ENCODE results near the gene LMTK3. TPM values are rescaled to one million over a fixed set of nuclear protein-coding genes. Genes with fewer than 3 reads are reported as not detected.

The LMTK3 gene
- polyA plus RNA-seq, 3 donors: 1.8 to 3.8 (median 3.6) TPM

- no peak for DNase-seq (ENCODE audit: extremely low read depth in 1 of 11, low read depth in 9 of 11, low spot score in 4 of 11)
Observed at GRCh38 chr19:48442116-48443035, 69.3 kb downstream of the LMTK3 start.

- DNase-seq (ENCODE audit: extremely low read depth in 1 of 11, low read depth in 9 of 11, low spot score in 4 of 11): no peak
Observed at GRCh38 chr19:48441360-48442050, 70.1 kb downstream of the LMTK3 start.

DNA sequence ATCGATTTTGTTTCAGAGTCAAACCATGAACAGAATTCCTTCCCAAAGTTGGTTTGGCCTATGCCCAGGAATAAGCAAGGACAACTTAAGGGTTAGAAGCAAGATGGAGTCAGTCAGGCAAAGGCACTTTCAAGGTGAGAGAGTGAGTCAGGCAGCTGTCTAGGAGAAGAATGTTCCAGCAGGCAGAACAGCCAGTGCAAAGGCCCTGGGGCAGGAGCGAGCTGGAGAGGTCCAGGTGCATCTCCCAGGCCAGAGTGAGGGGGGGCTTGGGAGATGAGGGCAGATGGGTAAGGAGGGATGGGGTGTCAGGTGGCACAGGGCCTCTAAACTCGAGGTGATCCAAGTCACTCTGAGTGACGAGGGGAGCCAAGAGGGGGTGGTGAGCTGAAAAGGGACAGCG, 75.0 kb downstream of the LMTK3 start:
- no peak for DNase-seq (ENCODE audit: extremely low read depth in 1 of 11, low read depth in 9 of 11, low spot score in 4 of 11)

Other genes with a start within 250 kb of the LMTK3 start
- 1 to 10 TPM; 5.9 to 8.1 (median 7.6) TPM for gene ZNF114, start 241.8 kb downstream of the LMTK3 start, polyA plus RNA-seq (ENCODE audit: insufficient read length in 3 of 3)
- 10 to 100 TPM; 51.0 to 83.1 (median 67.0) TPM for gene EMP3, start 186.3 kb downstream of the LMTK3 start, polyA plus RNA-seq (ENCODE audit: insufficient read length in 3 of 3)
- gene TMEM143, start 147.9 kb downstream of the LMTK3 start, polyA plus RNA-seq (ENCODE audit: insufficient read length in 3 of 3): 10 to 100 TPM in 2 of 3 donors, 1 to 10 TPM in 1; 9.8 to 14.7 (median 11.6) TPM
- under 1 TPM; 0.37 to 0.70 (median 0.41) TPM for gene SYNGR4, start 147.5 kb downstream of the LMTK3 start, polyA plus RNA-seq (ENCODE audit: insufficient read length in 3 of 3)
- 100 to 1,000 TPM; 230 to 246 (median 242) TPM for gene KDELR1, start 120.3 kb downstream of the LMTK3 start, polyA plus RNA-seq (ENCODE audit: insufficient read length in 3 of 3)
- gene GRIN2D, start 118.2 kb downstream of the LMTK3 start, polyA plus RNA-seq (ENCODE audit: insufficient read length in 3 of 3): under 1 TPM; 0.33 to 0.88 (median 0.71) TPM
- gene GRWD1, start 65.9 kb downstream of the LMTK3 start, polyA plus RNA-seq (ENCODE audit: insufficient read length in 3 of 3): 10 to 100 TPM; 21.7 to 34.6 (median 24.7) TPM
- 1 to 10 TPM in 1 of 3 donors, under 1 TPM in 2; 0.58 to 1.3 (median 0.72) TPM for gene KCNJ14, start 56.3 kb downstream of the LMTK3 start, polyA plus RNA-seq (ENCODE audit: insufficient read length in 3 of 3)
- gene CYTH2, start 42.5 kb downstream of the LMTK3 start, polyA plus RNA-seq (ENCODE audit: insufficient read length in 3 of 3): 10 to 100 TPM; 80.6 to 91.6 (median 86.4) TPM
- gene SULT2B1, start 40.3 kb upstream of the LMTK3 start, polyA plus RNA-seq (ENCODE audit: insufficient read length in 3 of 3): under 1 TPM; 0.28 to 0.62 (median 0.33) TPM
- gene SPACA4, start 94.9 kb upstream of the LMTK3 start, polyA plus RNA-seq (ENCODE audit: insufficient read length in 3 of 3): under 1 TPM in 1 of 3 donors, not detected in 2; 0.26 TPM
- gene FAM83E, start 103.2 kb upstream of the LMTK3 start, polyA plus RNA-seq (ENCODE audit: insufficient read length in 3 of 3): 1 to 10 TPM in 2 of 3 donors, under 1 TPM in 1; 0.88 to 1.2 (median 1.1) TPM
- 1,000 to 10,000 TPM; 1,072 to 1,401 (median 1,249) TPM for gene RPL18, start 107.3 kb upstream of the LMTK3 start, polyA plus RNA-seq (ENCODE audit: insufficient read length in 3 of 3)
- gene SPHK2, start 107.7 kb upstream of the LMTK3 start, polyA plus RNA-seq (ENCODE audit: insufficient read length in 3 of 3): 10 to 100 TPM; 15.8 to 31.8 (median 30.9) TPM
- gene DBP, start 125.5 kb upstream of the LMTK3 start, polyA plus RNA-seq (ENCODE audit: insufficient read length in 3 of 3): 10 to 100 TPM; 11.2 to 15.9 (median 14.3) TPM
- 10 to 100 TPM; 21.9 to 30.7 (median 29.2) TPM for gene CA11, start 134.4 kb upstream of the LMTK3 start, polyA plus RNA-seq (ENCODE audit: insufficient read length in 3 of 3)
- gene NTN5, start 161.2 kb upstream of the LMTK3 start, polyA plus RNA-seq (ENCODE audit: insufficient read length in 3 of 3): 1 to 10 TPM in 2 of 3 donors, under 1 TPM in 1; 0.68 to 2.4 (median 1.5) TPM
- gene FUT2, start 184.1 kb upstream of the LMTK3 start, polyA plus RNA-seq (ENCODE audit: insufficient read length in 3 of 3): 1 to 10 TPM; 1.7 to 4.4 (median 1.8) TPM
- gene MAMSTR, start 207.9 kb upstream of the LMTK3 start, polyA plus RNA-seq (ENCODE audit: insufficient read length in 3 of 3): 1 to 10 TPM; 5.0 to 7.3 (median 6.5) TPM
- gene RASIP1, start 228.8 kb upstream of the LMTK3 start, polyA plus RNA-seq (ENCODE audit: insufficient read length in 3 of 3): 10 to 100 TPM; 12.2 to 19.6 (median 16.6) TPM
- 1 to 10 TPM in 1 of 3 donors, under 1 TPM in 2; 0.23 to 1.2 (median 0.41) TPM for gene IZUMO1, start 235.1 kb upstream of the LMTK3 start, polyA plus RNA-seq (ENCODE audit: insufficient read length in 3 of 3)
- 1 to 10 TPM; 3.2 to 4.0 (median 3.3) TPM for gene FUT1, start 240.8 kb upstream of the LMTK3 start, polyA plus RNA-seq (ENCODE audit: insufficient read length in 3 of 3)
- gene FGF21, start 243.7 kb upstream of the LMTK3 start, polyA plus RNA-seq (ENCODE audit: insufficient read length in 3 of 3): not detected

Data from renal cortex interstitium (tissue), 11 donors.